SK-N-SH (cell line): ENCODE measurements around the gene CENPP. TPM values are rescaled to one million over a fixed set of nuclear protein-coding genes. Genes with fewer than 3 reads are reported as not detected.

Experiments used
- CTCF ChIA-PET: fragments of 300-600, 350-600 bp; formaldehyde crosslinking; extraction: SDS; loops from one replicate; lab custom pipeline; 2021; lab: Yijun Ruan, JAX
- POLR2A ChIA-PET: fragments of 350-600 bp; sonication (Branson Sonifier 250); formaldehyde crosslinking; extraction: SDS; loops from one replicate; lab custom pipeline; 2020; ENCODE audit warnings: antibody characterized with exemption, inconsistent platforms; lab: Yijun Ruan, JAX
- DNase-seq: peaks from one replicate; pipeline ENCODE4 v3.0.0; 2012
- H2AFZ ChIP-seq: fragments of 200-600 bp; sonication (generic); 2 replicates; pipeline ENCODE4 v1.8.1; 2016; ENCODE audit warnings: antibody characterized with exemption, mild to moderate bottlenecking, low read depth
- H3F3A ChIP-seq: fragments of 200-600 bp; sonication (generic); replicated peaks from 2 replicates; pipeline ENCODE3; 2016; ENCODE audit warnings: antibody characterized with exemption, mild to moderate bottlenecking; ENCODE audit not compliant: insufficient read depth
- H3K27ac ChIP-seq, 2 experiments: fragments of 200-500 bp in 1 of 2; fragments of 200-600 bp in 1 of 2; sonication (Bioruptor generic) in 1 of 2; sonication (generic), shearing (Covaris generic) in 1 of 2; 2 replicates each; pipeline versions ENCODE4 v1.5.1 to v1.6.1; 2014 to 2016; ENCODE audit warnings: low read depth in 2 of 2, inconsistent platforms in 1 of 2, low read length in 1 of 2, mild to moderate bottlenecking in 1 of 2, mixed read lengths in 1 of 2
- H3K27me3 ChIP-seq: fragments of 200-600 bp; sonication (generic), shearing (Covaris generic); 2 replicates; pipeline ENCODE4 v1.6.1; 2016; ENCODE audit warnings: mixed run types; ENCODE audit not compliant: insufficient read depth
- H3K36me3 ChIP-seq, 2 experiments: fragments of 200-500 bp in 1 of 2; fragments of 200-600 bp in 1 of 2; sonication (Bioruptor generic) in 1 of 2; sonication (generic) in 1 of 2; replicated peaks in 1 of 2; 2 replicates each; pipeline versions ENCODE3 to v1.5.1; 2014 to 2016; ENCODE audit warnings: low read length in 1 of 2, mild to moderate bottlenecking in 1 of 2; ENCODE audit not compliant: insufficient read depth in 2 of 2, control insufficient read depth in 1 of 2
- H3K4me1 ChIP-seq, 2 experiments: fragments of 200-500 bp in 1 of 2; fragments of 200-600 bp in 1 of 2; sonication (Bioruptor generic) in 1 of 2; sonication (generic), shearing (Covaris generic) in 1 of 2; 2 replicates each; pipeline versions ENCODE4 v1.5.1 to v1.6.1; 2014 to 2016; ENCODE audit warnings: low read depth in 1 of 2, low read length in 1 of 2, mixed run types in 1 of 2; ENCODE audit not compliant: insufficient read depth in 2 of 2, control insufficient read depth in 1 of 2
- H3K4me2 ChIP-seq: fragments of 200-600 bp; sonication (generic), shearing (Covaris generic); 2 replicates; pipeline ENCODE4 v1.6.1; 2017; ENCODE audit warnings: mixed run types
- H3K4me3 ChIP-seq, 2 experiments: fragments of 200-500 bp in 1 of 2; fragments of 200-600 bp in 1 of 2; sonication (Bioruptor generic) in 1 of 2; sonication (generic), shearing (Covaris generic) in 1 of 2; 2 replicates each; pipeline versions ENCODE4 v1.5.1 to v1.8.1; 2014 to 2016; ENCODE audit warnings: low read depth in 2 of 2, inconsistent platforms in 1 of 2, low read length in 1 of 2, mild to moderate bottlenecking in 1 of 2, mixed read lengths in 1 of 2, moderate library complexity in 1 of 2
- H3K79me2 ChIP-seq: fragments of 200-600 bp; sonication (generic); 2 replicates; pipeline ENCODE4 v1.8.1; 2017; ENCODE audit warnings: mild to moderate bottlenecking; ENCODE audit not compliant: insufficient read depth
- H3K9ac ChIP-seq: fragments of 200-600 bp; sonication (generic); 2 replicates; pipeline ENCODE4 v1.6.1; 2017; ENCODE audit warnings: mixed run types
- H3K9me2 ChIP-seq: fragments of 200-600 bp; sonication (generic); 2 replicates; pipeline ENCODE4 v1.6.1; 2017; ENCODE audit warnings: mixed run types
- H3K9me3 ChIP-seq: fragments of 200-600 bp; sonication (generic); 2 replicates; pipeline ENCODE4 v1.6.1; 2017; ENCODE audit warnings: mixed run types, mild to moderate bottlenecking, moderate library complexity
- H4K20me1 ChIP-seq: fragments of 200-600 bp; sonication (generic); 2 replicates; pipeline ENCODE4 v1.6.1; 2017; ENCODE audit warnings: mild to moderate bottlenecking, mixed run types; ENCODE audit not compliant: insufficient read depth
- EP300 ChIP-seq, 2 experiments: IDR thresholded peaks; 2 replicates each; pipeline versions ENCODE4 v1.4.0 to v1.6.1; 2012; ENCODE audit warnings: borderline replicate concordance in 1 of 2, low read depth in 1 of 2, low read length in 1 of 2
- FOSL2 ChIP-seq: IDR thresholded peaks from 2 replicates; pipeline ENCODE4 v1.4.0; 2012; ENCODE audit warnings: low read depth, mild to moderate bottlenecking, moderate library complexity, borderline replicate concordance
- FOXJ3 ChIP-seq: sonication (generic); formaldehyde crosslinking; IDR thresholded peaks from 2 replicates; pipeline ENCODE4 v1.5.1; 2020; ENCODE audit warnings: mild to moderate bottlenecking, missing genetic modification reagents
- FOXM1 ChIP-seq: IDR thresholded peaks from 2 replicates; pipeline ENCODE4 v1.4.0; 2012; ENCODE audit warnings: low read depth, mild to moderate bottlenecking
- GATA2 ChIP-seq: sonication (generic); formaldehyde crosslinking; IDR thresholded peaks from 2 replicates; pipeline ENCODE4 v1.5.0; 2020; ENCODE audit warnings: mild to moderate bottlenecking, missing genetic modification reagents
- JUND ChIP-seq: IDR thresholded peaks from 2 replicates; pipeline ENCODE4 v1.4.0; 2012
- MXI1 ChIP-seq: IDR thresholded peaks from 2 replicates; pipeline ENCODE4 v1.6.1; 2012; ENCODE audit warnings: mild to moderate bottlenecking, low read depth, low read length, improper control_type of control experiment
- NFIC ChIP-seq: IDR thresholded peaks from 2 replicates; pipeline ENCODE4 v1.4.0; 2012; ENCODE audit warnings: borderline replicate concordance
- NRF1 ChIP-seq: IDR thresholded peaks from 2 replicates; pipeline ENCODE4 v1.6.1; 2012; ENCODE audit warnings: low read depth, mild to moderate bottlenecking, low read length
- POLR2AphosphoS5 ChIP-seq: IDR thresholded peaks from 2 replicates; pipeline ENCODE4 v1.6.1; 2012; ENCODE audit warnings: low read depth, low read length
- RCOR1 ChIP-seq: fragments of 150-350 bp; IDR thresholded peaks from 2 replicates; pipeline ENCODE4 v1.6.1; 2017; ENCODE audit warnings: antibody characterized with exemption, low read length
- RFX5 ChIP-seq: IDR thresholded peaks from 2 replicates; pipeline ENCODE4 v1.6.1; 2012; ENCODE audit warnings: mild to moderate bottlenecking, improper control_type of control experiment, low read length
- RXRA ChIP-seq: IDR thresholded peaks from 2 replicates; pipeline ENCODE4 v1.4.0; 2012; ENCODE audit warnings: low read depth, mild to moderate bottlenecking, borderline replicate concordance
- SIN3A ChIP-seq: IDR thresholded peaks from 2 replicates; pipeline ENCODE4 v1.6.1; 2012; ENCODE audit warnings: low read depth, mild to moderate bottlenecking, low read length, moderate library complexity, borderline replicate concordance
- SMC3 ChIP-seq: IDR thresholded peaks from 2 replicates; pipeline ENCODE4 v1.6.1; 2012; ENCODE audit warnings: low read depth, low read length, improper control_type of control experiment
- TEAD4 ChIP-seq: IDR thresholded peaks from 2 replicates; pipeline ENCODE4 v1.4.0; 2012; ENCODE audit warnings: mild to moderate bottlenecking, borderline replicate concordance; ENCODE audit not compliant: insufficient read depth
- YY1 ChIP-seq: IDR thresholded peaks from 2 replicates; pipeline ENCODE4 v1.4.0; 2012; ENCODE audit warnings: low read depth, mild to moderate bottlenecking
- WGBS: methylation state at CpG from one replicate; pipeline ENCODE4 v1.1.6; 2017; ENCODE audit warnings: low lambda C conversion rate; 5-methylcytosine and 5-hydroxymethylcytosine counted together
- polyA plus RNA-seq, 3 experiments: library from polyadenylated mRNA; depleted of rRNA; stranded (reverse); fragments of >200 nt; gene quantifications; 2 replicates each; pipeline ENCODE4 v1.2.3, GENCODE V29; 2012
- TF ChIP-seq, protein P1 (sequence below): fragments of 150-350 bp; IDR thresholded peaks from 2 replicates; pipeline ENCODE4 v1.6.1; 2017; ENCODE audit warnings: antibody characterized with exemption, low read length, low read depth, borderline replicate concordance
- TF ChIP-seq, protein P2 (sequence below): fragments of 200-600 bp; sonication (generic); IDR thresholded peaks from 2 replicates; pipeline ENCODE4 v1.6.1; 2017; ENCODE audit warnings: antibody characterized with exemption, mild to moderate bottlenecking, moderate library complexity

Gene CENPP
- polyA plus RNA-seq, 1 of the 3 experiments (the other 2 are of a cell fraction): 1.3 TPM

DNA sequence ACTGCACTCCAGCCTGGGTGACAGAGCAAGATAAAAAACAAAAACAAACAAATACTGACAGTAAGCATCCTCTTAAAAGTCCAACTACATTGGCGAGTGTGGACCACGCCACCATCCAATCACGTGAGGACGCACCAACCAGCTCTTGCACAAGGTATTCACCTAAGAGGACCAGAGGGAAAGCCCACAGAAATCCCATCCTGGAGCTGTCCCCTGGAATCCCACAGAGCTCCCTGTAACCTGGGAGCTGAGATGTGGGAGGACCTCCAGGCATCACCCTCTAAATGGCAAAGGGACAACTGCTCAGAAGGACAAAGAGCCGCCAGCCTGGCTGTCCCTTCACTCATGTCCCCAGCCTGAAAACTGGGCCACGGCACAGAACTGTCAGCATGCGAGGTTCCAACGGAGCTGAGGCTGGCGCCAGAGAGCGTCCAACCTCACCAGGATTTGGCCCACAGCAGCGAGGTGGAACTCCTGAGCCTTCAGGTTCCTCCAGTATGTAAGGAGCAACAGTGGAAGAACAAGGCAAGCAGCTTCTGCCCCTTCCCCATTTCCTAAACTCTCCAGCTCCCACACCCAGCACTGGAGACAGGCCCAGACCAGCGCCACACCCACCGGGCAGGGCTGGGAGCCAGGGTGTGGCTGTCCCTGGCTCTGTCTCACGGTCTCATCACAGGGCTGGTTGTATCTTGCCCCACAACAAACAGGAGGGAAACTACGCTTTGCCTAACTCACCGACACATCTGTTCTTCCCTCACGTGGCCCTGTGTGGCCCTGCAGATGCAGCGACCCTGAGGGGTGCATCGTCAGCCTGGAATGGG, 328.9 kb downstream of the CENPP start (continued):
- TF ChIP-seq FOSL2 (no peak), POLR2AphosphoS5 (no peak)
- TF ChIP-seq, protein P1, sequence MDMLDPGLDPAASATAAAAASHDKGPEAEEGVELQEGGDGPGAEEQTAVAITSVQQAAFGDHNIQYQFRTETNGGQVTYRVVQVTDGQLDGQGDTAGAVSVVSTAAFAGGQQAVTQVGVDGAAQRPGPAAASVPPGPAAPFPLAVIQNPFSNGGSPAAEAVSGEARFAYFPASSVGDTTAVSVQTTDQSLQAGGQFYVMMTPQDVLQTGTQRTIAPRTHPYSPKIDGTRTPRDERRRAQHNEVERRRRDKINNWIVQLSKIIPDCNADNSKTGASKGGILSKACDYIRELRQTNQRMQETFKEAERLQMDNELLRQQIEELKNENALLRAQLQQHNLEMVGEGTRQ: no peak

DNA sequence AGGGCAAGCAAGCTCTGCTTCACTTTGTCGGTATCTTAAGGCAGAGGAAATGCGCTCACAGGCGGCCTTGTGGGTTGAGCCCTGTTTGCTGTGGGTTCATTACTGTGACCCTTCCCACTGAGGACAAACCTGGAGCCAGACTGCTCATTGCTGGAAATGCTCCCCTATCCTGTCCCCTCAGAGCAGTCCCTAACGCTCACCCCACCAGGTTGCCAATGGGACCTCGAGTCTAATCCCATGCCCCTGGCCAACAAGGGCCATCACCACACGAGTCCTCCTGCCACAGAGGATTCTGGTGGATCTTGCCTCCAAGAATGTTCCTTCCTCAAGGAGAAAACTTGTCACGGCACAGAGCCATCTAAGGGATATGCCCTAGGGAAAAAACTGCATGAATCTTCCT, 329.6 kb downstream of the CENPP start:
- Histone ChIP-seq H3K9me3 (no peaks in the 10 kb centered on the region), H3K4me2 (no peak overlapping the region), H3F3A (no peaks in the 10 kb centered on the region), H3K36me3 (peaks cover 0 to 32% of the 10 kb centered on the region in 2 experiments), H3K4me3 (no peak overlapping the region), H3K27me3 (no peaks in the 10 kb centered on the region), H2AFZ (no peak overlapping the region), H3K79me2 (peaks cover 57% of the 10 kb centered on the region), H3K9ac (no peak overlapping the region), H3K27ac (no peak overlapping the region), H3K9me2 (no peaks in the 10 kb centered on the region), H3K4me1 (peaks cover 0 to 15% of the 10 kb centered on the region in 2 experiments; a peak in 1 of 4 replicates), H4K20me1 (peaks cover 5% of the 10 kb centered on the region; the same call in 1 of the 2 replicates)
- TF ChIP-seq NFIC (no peak), FOXM1 (no peak), RFX5 (no peak), FOXJ3 (CRISPR knock-in tag) (no peak), RCOR1 (no peak), MXI1 (no peak), NRF1 (no peak)
- POLR2A ChIA-PET: no interaction called here
- WGBS: 97% methylated on average over 7 of the region's 7 CpGs
- DNase-seq: no peak
- CTCF ChIA-PET: interaction anchor here (1.0 to 1.1 kb wide), 2 partner anchors 12 to 31 kb away, joined by 3 read pairs; no protein-coding TSS in a partner anchor

DNA sequence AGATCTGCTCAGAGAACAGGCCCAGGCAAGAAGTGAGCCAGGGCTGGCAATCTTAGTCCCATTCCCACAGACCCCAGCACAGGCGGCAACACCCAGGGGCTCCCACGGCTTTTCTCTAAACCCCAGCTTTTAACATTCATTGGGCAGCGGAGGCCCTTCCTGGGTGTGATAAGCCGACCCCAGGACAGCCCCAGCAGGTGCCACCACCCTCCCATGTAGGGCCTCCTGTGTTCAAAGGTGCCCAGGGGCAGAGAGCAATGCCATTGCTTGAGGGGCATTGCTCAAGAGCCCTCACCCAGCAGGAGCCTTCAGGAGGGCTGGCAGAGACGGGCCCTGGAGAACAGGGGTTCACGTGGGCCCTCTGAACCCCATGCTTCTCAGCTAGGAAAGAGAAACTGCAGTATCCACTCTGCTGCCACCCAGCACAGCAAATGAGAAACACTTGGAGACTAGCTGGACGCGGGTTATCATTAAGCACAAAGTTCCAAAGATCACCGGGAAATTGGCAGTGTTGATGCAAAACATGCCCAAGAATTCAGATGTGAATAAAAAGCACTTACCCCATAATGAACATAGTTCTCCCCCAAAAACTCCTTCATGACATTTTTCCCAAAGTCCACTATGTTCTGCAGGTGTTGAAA, 330.3 kb downstream of the CENPP start:
- Histone ChIP-seq H3K4me3 (no peak overlapping the region), H3F3A (no peaks in the 10 kb centered on the region), H3K4me1 (peaks cover 0 to 11% of the 10 kb centered on the region in 2 experiments; a peak in 1 of 4 replicates), H3K4me2 (no peak overlapping the region), H3K9ac (no peak overlapping the region), H4K20me1 (peaks cover 6% of the 10 kb centered on the region; the same call in 1 of the 2 replicates), H2AFZ (no peak overlapping the region), H3K79me2 (peaks cover 58% of the 10 kb centered on the region), H3K9me2 (no peaks in the 10 kb centered on the region), H3K27ac (no peak overlapping the region), H3K36me3 (peaks cover 0 to 31% of the 10 kb centered on the region in 2 experiments), H3K27me3 (no peaks in the 10 kb centered on the region), H3K9me3 (no peaks in the 10 kb centered on the region)
- ChIA-PET POLR2A (no interaction called here), CTCF (no interaction called here)
- 92% methylated on average over 8 of the region's 9 CpGs for WGBS
- no peak for DNase-seq
- TF ChIP-seq EP300 (IDR thresholded peaks at IDR 0.05; ENCODE audit: borderline replicate concordance in 1 of 2, low read depth in 1 of 2, low read length in 1 of 2): no peak
- TF ChIP-seq GATA2 (CRISPR knock-in tag): no peak
- TF ChIP-seq YY1: no peak
- TF ChIP-seq, protein P1: no peak
- no peak for TF ChIP-seq NFIC
- TF ChIP-seq, protein P2, sequence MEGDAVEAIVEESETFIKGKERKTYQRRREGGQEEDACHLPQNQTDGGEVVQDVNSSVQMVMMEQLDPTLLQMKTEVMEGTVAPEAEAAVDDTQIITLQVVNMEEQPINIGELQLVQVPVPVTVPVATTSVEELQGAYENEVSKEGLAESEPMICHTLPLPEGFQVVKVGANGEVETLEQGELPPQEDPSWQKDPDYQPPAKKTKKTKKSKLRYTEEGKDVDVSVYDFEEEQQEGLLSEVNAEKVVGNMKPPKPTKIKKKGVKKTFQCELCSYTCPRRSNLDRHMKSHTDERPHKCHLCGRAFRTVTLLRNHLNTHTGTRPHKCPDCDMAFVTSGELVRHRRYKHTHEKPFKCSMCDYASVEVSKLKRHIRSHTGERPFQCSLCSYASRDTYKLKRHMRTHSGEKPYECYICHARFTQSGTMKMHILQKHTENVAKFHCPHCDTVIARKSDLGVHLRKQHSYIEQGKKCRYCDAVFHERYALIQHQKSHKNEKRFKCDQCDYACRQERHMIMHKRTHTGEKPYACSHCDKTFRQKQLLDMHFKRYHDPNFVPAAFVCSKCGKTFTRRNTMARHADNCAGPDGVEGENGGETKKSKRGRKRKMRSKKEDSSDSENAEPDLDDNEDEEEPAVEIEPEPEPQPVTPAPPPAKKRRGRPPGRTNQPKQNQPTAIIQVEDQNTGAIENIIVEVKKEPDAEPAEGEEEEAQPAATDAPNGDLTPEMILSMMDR: no peak
- TF ChIP-seq SMC3: no peak
- no peak for TF ChIP-seq RXRA
- TF ChIP-seq SIN3A: no peak
- TF ChIP-seq POLR2AphosphoS5: no peak
- TF ChIP-seq TEAD4: no peak
- TF ChIP-seq JUND: no peak
- no peak for TF ChIP-seq MXI1
